ENCODE results near the gene RAC2.

DNA sequence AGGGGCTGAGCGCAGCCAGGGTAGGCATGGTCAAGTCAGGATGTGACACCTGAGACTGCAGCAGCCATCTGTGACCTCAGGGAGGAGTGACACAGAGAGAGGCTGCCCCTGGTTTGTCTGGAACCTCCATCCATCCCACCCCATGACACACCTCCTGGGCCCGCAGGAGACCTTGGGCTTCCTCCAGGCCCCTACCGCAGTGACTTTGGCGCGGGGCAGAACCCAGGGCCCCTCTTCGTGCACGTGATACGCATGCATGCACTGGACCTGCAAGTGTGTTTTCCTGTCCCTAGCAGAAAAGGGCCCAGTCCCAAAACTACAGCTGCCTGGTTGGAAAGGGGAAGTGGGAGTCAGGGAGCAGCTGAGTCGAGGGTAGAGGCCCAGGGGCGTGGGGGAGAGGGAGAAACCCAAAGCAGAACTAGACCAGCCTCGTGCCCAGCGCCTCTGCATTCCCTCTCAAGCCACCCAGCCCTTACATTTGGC, 30.4 kb upstream of the RAC2 start:
- TF ChIP-seq EZH2phosphoT487 (IDR thresholded peaks at IDR 0.05; ENCODE audit: low read depth): no peak
- TF ChIP-seq, protein P1, sequence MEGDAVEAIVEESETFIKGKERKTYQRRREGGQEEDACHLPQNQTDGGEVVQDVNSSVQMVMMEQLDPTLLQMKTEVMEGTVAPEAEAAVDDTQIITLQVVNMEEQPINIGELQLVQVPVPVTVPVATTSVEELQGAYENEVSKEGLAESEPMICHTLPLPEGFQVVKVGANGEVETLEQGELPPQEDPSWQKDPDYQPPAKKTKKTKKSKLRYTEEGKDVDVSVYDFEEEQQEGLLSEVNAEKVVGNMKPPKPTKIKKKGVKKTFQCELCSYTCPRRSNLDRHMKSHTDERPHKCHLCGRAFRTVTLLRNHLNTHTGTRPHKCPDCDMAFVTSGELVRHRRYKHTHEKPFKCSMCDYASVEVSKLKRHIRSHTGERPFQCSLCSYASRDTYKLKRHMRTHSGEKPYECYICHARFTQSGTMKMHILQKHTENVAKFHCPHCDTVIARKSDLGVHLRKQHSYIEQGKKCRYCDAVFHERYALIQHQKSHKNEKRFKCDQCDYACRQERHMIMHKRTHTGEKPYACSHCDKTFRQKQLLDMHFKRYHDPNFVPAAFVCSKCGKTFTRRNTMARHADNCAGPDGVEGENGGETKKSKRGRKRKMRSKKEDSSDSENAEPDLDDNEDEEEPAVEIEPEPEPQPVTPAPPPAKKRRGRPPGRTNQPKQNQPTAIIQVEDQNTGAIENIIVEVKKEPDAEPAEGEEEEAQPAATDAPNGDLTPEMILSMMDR (IDR thresholded peaks at IDR 0.05; ENCODE audit: low read depth, low read length): no peak
